ENCODE results near the gene TSKU. TPM values are rescaled to one million over a fixed set of nuclear protein-coding genes. Genes with fewer than 3 reads are reported as not detected.

Gene TSKU
- total and polyA plus RNA-seq, 2 experiments from 2014 or later = 11.7 to 31.1 TPM

DNA sequence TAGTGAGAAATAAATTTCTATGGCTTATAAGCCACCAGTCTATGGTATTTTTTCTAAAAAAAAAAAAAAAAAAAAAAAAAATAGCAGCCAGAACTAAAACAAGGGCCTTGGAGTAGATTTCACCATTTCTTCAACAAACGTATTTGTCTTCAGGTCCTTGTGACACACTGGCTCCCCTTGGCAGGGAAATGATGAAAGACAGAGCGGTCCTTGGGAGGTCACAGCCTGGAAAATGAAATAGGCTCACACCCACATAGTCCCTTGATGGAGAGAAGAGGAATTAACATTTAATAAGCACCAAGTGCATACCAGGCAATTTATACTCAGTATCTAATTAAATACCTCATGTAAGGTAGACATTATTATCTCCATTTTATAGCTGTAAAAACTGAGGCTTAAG lies 51.9 kb downstream of the TSKU start:
- Histone ChIP-seq H3K27me3 (ENCODE audit: insufficient read depth) (no peaks in the 10 kb centered on the region), H3K4me3 (no peak overlapping the region), H3K4me2 (no peak overlapping the region), H4K20me1 (replicated peaks; ENCODE audit: insufficient read depth) (no peaks in the 10 kb centered on the region), H2AFZ (no peak overlapping the region), H3K36me3 (ENCODE audit: insufficient read depth) (no peaks in the 10 kb centered on the region), H3K27ac (ENCODE audit: low read depth) (no peak overlapping the region), H3K9me2 (ENCODE audit: insufficient read depth) (peaks cover 4% of the 10 kb centered on the region; the same call in 1 of the 2 replicates), H3K4me1 (ENCODE audit: insufficient read depth) (0 out of 2 replicates have a peak, but pooled peaks cover 5% of the 10 kb centered on the region), H3K79me2 (replicated peaks; ENCODE audit: insufficient read depth) (no peaks in the 10 kb centered on the region), H3F3A (replicated peaks; ENCODE audit: low read depth) (no peaks in the 10 kb centered on the region)
- DNase-seq (ENCODE audit: low spot score) (no peak), ATAC-seq (no peak)
- Mint-ChIP-seq H3K27ac (no peak overlapping the region), H3K36me3 (ENCODE audit: low read depth) (no peaks in the 10 kb centered on the region), H3K4me3 (no peak overlapping the region), H3K4me1 (peaks cover 8% of the 10 kb centered on the region; the same call in 2 of the 3 replicates), H3K9me3 (no peaks in the 10 kb centered on the region), H3K27me3 (ENCODE audit: insufficient read depth, low read depth, poor library complexity) (peaks cover 3% of the 10 kb centered on the region)
- TF ChIP-seq NANOG (IDR thresholded peaks at IDR 0.05; ENCODE audit: borderline replicate concordance) (no peak), POLR2AphosphoS5 (IDR thresholded peaks at IDR 0.05; ENCODE audit: low read depth) (no peak), ZNF114 (CRISPR knock-in tag; IDR thresholded peaks at IDR 0.05) (no peak), EZH2phosphoT487 (IDR thresholded peaks at IDR 0.05; ENCODE audit: unreplicated experiment) (no peak)
- TF ChIP-seq, protein P1, sequence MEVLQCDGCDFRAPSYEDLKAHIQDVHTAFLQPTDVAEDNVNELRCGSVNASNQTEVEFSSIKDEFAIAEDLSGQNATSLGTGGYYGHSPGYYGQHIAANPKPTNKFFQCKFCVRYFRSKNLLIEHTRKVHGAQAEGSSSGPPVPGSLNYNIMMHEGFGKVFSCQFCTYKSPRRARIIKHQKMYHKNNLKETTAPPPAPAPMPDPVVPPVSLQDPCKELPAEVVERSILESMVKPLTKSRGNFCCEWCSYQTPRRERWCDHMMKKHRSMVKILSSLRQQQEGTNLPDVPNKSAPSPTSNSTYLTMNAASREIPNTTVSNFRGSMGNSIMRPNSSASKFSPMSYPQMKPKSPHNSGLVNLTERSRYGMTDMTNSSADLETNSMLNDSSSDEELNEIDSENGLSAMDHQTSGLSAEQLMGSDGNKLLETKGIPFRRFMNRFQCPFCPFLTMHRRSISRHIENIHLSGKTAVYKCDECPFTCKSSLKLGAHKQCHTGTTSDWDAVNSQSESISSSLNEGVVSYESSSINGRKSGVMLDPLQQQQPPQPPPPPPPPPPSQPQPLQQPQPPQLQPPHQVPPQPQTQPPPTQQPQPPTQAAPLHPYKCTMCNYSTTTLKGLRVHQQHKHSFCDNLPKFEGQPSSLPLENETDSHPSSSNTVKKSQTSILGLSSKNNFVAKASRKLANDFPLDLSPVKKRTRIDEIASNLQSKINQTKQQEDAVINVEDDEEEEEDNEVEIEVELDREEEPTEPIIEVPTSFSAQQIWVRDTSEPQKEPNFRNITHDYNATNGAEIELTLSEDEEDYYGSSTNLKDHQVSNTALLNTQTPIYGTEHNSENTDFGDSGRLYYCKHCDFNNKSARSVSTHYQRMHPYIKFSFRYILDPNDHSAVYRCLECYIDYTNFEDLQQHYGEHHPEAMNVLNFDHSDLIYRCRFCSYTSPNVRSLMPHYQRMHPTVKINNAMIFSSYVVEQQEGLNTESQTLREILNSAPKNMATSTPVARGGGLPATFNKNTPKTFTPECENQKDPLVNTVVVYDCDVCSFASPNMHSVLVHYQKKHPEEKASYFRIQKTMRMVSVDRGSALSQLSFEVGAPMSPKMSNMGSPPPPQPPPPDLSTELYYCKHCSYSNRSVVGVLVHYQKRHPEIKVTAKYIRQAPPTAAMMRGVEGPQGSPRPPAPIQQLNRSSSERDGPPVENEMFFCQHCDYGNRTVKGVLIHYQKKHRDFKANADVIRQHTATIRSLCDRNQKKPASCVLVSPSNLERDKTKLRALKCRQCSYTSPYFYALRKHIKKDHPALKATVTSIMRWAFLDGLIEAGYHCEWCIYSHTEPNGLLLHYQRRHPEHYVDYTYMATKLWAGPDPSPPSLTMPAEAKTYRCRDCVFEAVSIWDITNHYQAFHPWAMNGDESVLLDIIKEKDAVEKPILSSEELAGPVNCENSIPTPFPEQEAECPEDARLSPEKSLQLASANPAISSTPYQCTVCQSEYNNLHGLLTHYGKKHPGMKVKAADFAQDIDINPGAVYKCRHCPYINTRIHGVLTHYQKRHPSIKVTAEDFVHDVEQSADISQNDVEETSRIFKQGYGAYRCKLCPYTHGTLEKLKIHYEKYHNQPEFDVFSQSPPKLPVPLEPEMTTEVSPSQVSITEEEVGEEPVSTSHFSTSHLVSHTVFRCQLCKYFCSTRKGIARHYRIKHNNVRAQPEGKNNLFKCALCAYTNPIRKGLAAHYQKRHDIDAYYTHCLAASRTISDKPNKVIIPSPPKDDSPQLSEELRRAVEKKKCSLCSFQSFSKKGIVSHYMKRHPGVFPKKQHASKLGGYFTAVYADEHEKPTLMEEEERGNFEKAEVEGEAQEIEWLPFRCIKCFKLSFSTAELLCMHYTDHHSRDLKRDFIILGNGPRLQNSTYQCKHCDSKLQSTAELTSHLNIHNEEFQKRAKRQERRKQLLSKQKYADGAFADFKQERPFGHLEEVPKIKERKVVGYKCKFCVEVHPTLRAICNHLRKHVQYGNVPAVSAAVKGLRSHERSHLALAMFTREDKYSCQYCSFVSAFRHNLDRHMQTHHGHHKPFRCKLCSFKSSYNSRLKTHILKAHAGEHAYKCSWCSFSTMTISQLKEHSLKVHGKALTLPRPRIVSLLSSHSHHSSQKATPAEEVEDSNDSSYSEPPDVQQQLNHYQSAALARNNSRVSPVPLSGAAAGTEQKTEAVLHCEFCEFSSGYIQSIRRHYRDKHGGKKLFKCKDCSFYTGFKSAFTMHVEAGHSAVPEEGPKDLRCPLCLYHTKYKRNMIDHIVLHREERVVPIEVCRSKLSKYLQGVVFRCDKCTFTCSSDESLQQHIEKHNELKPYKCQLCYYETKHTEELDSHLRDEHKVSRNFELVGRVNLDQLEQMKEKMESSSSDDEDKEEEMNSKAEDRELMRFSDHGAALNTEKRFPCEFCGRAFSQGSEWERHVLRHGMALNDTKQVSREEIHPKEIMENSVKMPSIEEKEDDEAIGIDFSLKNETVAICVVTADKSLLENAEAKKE (CRISPR knock-in tag; IDR thresholded peaks at IDR 0.05) = no peak

DNA sequence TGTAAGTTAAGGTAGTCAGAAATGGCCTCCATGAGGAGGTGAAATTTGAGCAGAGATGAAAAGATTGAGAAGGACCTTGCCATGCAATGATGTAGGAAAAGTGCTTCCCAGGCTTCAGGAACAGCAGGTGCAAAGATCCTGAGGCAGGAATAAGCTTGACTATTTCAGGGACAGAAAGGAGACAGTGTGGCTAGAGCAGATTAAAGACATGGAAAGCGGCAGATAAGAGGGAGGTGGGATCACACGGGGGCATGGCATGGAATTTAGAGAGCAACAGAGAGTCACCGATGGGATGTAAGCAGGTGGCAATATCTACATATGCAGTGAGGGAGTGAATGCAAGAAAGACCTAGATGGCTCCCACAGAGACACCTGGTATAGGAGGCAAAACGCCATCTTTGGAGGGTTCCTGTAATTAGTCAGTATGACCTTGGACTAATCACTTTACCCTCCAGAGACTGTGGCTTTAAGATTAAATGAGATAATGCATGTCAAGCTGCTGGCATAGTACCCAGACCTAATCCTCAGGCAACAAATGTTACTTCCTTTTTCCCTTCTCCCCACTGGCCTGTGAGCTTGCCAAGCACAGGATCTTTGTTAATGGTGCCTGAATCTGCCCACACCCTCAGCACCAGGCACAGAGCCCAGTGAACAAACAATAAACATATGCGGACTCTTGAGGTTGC lies 52.9 kb downstream of the TSKU start:
- no peak overlapping the region for H2AFZ ChIP-seq
- DNase-seq (ENCODE audit: low spot score) (no peak), ATAC-seq (no peak)
- no peaks in the 10 kb centered on the region for H3K36me3 ChIP-seq (ENCODE audit: insufficient read depth)
- peaks cover 8% of the 10 kb centered on the region; the same call in 2 of the 3 replicates for H3K4me1 Mint-ChIP-seq
- no peaks in the 10 kb centered on the region for H3K9me3 Mint-ChIP-seq
- no peaks in the 10 kb centered on the region for H3K36me3 Mint-ChIP-seq (ENCODE audit: low read depth)
- no peaks in the 10 kb centered on the region for H3K27me3 ChIP-seq (ENCODE audit: insufficient read depth)
- H3K4me3 ChIP-seq = no peak overlapping the region
- no peak overlapping the region for H3K27ac Mint-ChIP-seq
- H3K27me3 Mint-ChIP-seq (ENCODE audit: insufficient read depth, low read depth, poor library complexity) = peaks cover 3% of the 10 kb centered on the region
- H3K4me3 Mint-ChIP-seq = no peak overlapping the region
- H3K9me2 ChIP-seq (ENCODE audit: insufficient read depth) = no peaks in the 10 kb centered on the region
- no peaks in the 10 kb centered on the region for H3K79me2 ChIP-seq (replicated peaks; ENCODE audit: insufficient read depth)
- no peaks in the 10 kb centered on the region for H3F3A ChIP-seq (replicated peaks; ENCODE audit: low read depth)
- H3K4me2 ChIP-seq = no peak overlapping the region
- no peaks in the 10 kb centered on the region for H4K20me1 ChIP-seq (replicated peaks; ENCODE audit: insufficient read depth)
- H3K27ac ChIP-seq (ENCODE audit: low read depth) = no peak overlapping the region
- H3K4me1 ChIP-seq (ENCODE audit: insufficient read depth) = 0 out of 2 replicates have a peak, but pooled peaks cover 5% of the 10 kb centered on the region
- TF ChIP-seq ZNF331 (CRISPR knock-in tag; IDR thresholded peaks at IDR 0.05; ENCODE audit: low read depth) = no peak
- no peak for TF ChIP-seq EZH2phosphoT487 (IDR thresholded peaks at IDR 0.05; ENCODE audit: unreplicated experiment)
- no peak for TF ChIP-seq REST (IDR thresholded peaks at IDR 0.05; ENCODE audit: unreplicated experiment)
- no peak for TF ChIP-seq ZNF114 (CRISPR knock-in tag; IDR thresholded peaks at IDR 0.05)
- TF ChIP-seq EZH2 (IDR thresholded peaks at IDR 0.05; ENCODE audit: low read depth, unreplicated experiment) = no peak
- TF ChIP-seq JUNB (IDR thresholded peaks at IDR 0.05; ENCODE audit: unreplicated experiment) = no peak
- no peak for TF ChIP-seq POLR2AphosphoS5 (IDR thresholded peaks at IDR 0.05; ENCODE audit: low read depth)
- TF ChIP-seq STAT1 (IDR thresholded peaks at IDR 0.05; ENCODE audit: unreplicated experiment) = no peak
- no peak for TF ChIP-seq CREB1 (CRISPR knock-in tag; IDR thresholded peaks at IDR 0.05; ENCODE audit: low read depth)
- TF ChIP-seq NANOG (IDR thresholded peaks at IDR 0.05; ENCODE audit: borderline replicate concordance) = no peak

Measured in GM23338 (cell line).